ACHN (cell line): ENCODE results near the gene ADAM30.

ENCODE experiments used
- DNase-seq: peaks from one replicate; pipeline ENCODE4 v3.0.0-alpha.2; 2015
- in situ Hi-C: cut with HindIII; loops from 2 replicates; pipeline ENCODE4 v1.10.0; 2017; ENCODE audit warnings: low sequenced_read_pairs, low pct_ligation_motif_present, low pct_unique_long_range_greater_than_20kb

Gene ADAM30

DNA sequence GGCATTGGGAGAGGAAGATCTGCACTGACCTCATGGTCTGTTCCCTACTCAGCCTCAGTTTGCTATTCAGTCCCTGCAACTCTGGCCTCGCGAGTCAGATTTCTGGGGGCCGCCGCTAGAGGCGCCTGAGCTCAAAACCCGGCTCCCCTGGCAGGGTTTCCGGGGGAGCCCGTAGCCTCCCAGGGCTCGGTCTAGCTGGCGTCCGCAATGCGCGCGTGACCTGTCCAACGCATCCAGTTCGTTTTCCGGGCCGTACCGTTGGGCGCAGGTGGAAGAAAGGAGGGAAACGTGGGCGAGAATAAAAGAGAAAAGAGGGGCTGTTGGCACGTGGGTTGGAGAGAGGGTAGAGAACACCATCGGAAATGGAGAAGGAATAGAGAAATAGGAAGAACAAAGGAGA is at the start of gene ADAM30:
ADAM30 (minus strand) TSS at position 213 of the 400 bp plus-strand sequence; CDS start at position 34, 179 bp downstream.
- DNase-seq = no peak
- in situ Hi-C loops = no loop called here

DNA sequence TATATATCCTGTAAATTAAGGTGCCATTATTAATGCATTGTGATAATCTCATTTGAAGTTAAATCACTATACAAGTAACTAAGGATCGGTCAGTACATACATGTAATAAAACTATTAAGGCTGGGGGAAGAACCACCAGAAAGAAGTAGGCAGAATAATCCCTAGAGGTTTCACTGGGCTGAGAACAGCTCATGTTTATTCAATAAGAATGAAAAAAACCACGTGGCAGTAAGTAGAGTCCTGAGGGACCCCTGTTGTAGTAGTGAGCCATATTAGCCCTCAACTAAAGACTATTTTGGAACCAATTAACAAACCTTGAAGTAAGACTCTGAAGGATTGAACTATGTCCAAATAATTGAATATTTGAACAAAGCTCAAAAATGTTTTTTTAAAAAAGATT is 46.9 kb upstream of the ADAM30 start:
- DNase-seq = no peak
- in situ Hi-C loops = no loop called here

DNA sequence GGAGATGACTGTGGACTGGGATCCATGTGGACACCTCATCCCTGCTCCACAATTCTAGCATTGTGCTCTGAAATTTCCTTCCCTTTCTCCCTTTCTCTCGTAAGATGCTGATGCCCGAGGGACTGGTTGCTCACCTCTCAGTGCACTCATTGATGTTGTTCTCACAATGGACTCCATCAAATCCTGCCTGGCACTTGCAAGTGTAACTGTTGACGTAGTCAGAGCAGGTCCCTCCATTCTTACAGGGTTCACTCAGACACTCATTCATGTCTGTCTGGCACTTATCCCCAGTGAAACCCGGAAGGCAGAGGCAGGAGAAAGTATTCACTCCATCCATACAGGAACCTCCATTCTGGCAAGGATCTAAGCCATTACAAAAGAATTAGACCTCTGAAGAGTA is 45.1 kb upstream of the ADAM30 start:
- no peak for DNase-seq
- in situ Hi-C loops = no loop called here

DNA sequence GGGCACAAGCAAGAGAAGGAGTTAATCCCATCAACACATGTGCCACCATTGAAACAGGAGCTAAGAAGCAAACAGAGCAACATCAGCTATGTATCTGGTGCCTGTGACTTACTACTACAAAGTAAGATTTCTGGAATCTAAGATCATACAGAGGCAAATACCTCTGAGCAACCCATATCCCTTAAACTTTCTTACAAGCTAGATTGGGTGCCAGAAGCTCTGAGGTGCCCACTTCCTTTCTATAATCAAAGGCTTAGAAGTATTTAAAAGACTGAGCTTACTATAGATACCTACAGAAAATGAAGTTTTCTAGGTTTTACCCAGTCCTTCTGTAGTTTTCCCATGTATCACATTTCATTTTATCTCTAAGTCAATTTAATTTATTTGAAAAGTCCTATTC is 44.4 kb upstream of the ADAM30 start:
- DNase-seq = no peak
- in situ Hi-C loops = no loop called here

DNA sequence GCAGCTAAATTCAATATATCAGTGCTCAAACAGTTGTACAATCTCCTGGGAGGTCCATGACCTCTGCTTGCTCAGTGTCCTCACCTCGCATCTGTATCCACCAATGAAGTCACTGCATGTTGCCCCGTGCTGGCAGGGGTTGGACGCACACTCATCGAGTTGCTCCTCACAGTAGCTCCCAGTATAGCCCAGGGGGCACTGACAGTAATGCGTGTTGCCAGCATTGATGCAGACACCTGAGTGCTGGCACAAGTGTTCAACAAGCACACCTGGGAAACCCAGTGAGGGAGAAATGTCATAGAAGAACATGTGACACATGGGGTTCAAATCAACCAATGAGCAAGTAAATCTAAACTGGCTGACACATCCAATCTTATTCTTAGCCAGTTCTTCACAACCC is 40.9 kb upstream of the ADAM30 start:
- no peak for DNase-seq

DNA sequence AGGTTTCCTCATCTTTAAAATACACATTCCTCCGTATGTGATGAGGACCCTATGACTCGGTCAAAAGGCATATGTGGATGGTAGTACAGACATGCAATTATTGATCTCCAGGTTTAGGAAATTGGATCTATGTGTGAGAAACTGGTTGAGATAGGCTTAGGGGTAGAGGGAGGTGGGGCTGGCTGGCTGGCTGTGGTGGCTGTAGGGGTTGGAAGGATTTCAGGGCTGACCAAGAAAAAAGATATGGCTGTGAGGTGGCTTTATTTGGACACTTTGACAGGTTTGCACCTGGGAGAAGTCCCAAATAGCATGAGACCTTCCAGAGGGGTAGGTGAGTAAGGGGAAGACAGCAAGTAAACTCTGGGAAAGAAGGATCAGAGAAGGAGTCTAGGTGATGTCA is 39.6 kb upstream of the ADAM30 start:
- in situ Hi-C loops = no loop called here
- DNase-seq = no peak

More for the DNA sequence above, 40.9 kb upstream of the ADAM30 start:
- in situ Hi-C loops = no loop called here

DNA sequence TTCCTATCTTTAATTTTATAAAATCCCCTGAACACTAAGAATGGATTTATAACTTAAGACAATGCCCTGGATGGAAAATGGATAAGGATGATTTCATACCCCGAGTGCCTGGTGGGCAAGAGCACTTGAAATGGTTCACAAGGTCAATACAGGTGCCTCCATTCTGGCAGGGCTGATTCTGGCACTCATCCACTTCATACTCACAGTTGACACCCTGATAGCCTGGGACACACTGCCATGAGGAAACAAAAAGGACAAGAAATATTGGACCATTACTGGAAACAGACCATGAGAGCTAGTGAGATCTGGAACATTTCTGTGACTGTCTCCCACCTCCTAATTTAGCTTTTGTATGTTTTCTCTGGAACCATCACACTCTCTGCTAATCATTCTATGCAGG is 39.1 kb upstream of the ADAM30 start:
- in situ Hi-C loops = no loop called here
- DNase-seq = no peak

DNA sequence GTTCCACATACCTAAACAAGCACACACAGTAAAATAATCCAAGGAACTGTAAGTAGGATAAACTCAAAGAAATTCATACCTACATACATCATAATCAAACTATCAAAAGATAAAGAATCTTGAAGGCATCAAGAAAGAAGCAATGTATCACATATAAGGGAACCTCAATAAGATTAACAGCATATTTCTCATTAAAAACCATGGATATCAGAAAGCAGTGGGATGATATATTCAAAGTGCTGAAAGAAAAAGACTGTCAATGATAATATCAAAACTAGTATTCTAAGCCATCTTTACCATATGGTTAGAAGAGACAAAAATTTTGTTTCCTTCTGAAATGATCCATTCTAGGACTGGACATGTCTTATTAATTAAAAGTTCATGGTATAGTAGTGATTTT is 37.1 kb upstream of the ADAM30 start:
- DNase-seq = no peak
- in situ Hi-C loops = no loop called here

DNA sequence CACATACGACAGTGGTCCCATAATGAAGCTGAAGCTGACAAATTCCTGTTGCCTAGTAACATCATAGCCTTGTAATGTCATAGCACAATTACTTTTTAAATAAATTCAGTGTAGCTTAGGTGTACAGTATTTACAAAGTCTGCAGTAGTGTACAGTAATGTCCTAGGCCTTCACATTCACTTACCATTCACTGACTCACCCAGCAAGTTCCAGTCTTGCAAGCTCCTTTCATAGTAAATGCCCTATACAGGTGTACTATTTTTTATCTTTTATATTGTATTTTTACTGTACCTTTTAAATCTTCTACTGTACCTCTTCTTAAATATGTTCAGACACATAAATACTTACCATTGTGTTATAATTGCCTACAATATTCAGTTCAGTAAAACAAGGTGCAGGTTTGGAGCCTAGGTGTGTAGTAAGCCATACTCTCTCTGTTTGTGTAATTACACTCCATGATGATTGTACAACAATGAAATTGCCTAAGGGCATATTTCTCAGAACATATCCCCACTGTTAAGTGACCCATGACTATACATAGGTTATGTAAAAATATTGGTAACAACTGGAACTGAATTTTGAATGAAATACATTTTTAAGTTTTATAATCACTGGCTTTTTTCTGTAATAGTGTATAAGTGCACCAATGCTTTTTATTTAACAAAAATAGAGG is 33.5 kb upstream of the ADAM30 start:
- no peak for DNase-seq
- in situ Hi-C loops = no loop called here

DNA sequence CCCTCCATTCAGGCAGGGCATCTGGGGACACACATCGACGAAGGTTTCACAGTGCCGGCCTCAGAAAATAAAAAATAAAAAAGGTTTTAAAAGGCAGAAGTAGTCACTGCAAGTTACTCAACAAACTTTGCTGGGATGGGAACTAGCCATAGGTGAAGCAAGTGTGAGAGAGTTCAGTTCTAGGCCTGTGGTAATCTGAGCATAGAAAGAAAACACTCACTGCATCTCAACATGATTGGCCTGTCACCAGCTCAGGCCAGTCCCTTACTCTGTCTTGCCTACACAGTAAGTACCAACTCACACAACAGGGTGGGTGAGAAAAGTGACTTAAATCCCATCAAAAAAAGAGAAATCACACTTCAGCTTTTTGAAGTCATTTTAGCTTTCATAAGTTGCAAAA is 30.2 kb upstream of the ADAM30 start:
- no peak for DNase-seq
- in situ Hi-C loops = no loop called here

DNA sequence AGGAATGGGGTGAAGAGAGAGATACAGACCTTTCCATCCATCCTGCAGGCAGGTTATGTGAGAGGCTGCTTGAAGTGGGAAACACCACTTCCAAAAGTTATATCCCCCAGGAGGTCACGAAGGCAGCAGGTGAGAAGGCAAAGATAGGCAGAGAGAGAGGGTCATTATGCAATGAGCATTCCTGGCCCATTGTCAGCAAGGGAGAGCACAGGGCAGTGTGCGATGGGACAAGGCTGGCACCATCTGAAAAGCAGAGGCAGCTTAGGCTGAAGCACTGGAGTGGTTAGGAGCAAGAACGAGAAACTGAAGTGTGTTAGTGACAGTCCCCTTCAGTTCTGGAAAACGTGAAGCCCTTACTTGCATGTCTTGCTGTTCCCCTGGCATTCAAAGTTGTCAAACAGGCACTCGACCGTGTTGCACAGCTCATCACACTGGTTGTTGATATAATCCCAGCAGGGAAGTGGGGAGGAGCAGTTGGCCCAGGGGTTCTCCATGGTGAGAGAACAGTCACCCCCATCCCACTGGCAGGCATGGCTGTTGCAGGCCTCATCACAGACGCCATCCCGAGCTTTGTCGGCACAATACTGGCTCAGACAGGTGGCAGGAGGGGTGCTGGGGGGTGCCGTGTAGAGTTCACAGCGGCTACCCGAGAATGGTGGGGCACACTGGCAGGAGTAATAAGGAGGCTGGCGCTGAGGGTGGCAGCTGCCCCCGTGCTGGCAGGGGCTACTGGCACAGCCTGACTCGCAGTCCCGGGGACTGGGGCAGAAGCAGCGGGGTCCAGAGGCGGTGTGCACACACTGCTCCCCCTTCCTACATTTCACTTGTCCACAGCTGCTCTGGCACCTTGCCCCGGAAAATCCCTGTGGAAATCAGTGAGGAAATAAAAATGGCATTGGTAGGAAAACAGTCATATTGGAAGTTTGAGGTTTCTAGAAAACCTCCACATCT is 28.9 kb upstream of the ADAM30 start:
- in situ Hi-C loops = no loop called here
- no peak for DNase-seq

DNA sequence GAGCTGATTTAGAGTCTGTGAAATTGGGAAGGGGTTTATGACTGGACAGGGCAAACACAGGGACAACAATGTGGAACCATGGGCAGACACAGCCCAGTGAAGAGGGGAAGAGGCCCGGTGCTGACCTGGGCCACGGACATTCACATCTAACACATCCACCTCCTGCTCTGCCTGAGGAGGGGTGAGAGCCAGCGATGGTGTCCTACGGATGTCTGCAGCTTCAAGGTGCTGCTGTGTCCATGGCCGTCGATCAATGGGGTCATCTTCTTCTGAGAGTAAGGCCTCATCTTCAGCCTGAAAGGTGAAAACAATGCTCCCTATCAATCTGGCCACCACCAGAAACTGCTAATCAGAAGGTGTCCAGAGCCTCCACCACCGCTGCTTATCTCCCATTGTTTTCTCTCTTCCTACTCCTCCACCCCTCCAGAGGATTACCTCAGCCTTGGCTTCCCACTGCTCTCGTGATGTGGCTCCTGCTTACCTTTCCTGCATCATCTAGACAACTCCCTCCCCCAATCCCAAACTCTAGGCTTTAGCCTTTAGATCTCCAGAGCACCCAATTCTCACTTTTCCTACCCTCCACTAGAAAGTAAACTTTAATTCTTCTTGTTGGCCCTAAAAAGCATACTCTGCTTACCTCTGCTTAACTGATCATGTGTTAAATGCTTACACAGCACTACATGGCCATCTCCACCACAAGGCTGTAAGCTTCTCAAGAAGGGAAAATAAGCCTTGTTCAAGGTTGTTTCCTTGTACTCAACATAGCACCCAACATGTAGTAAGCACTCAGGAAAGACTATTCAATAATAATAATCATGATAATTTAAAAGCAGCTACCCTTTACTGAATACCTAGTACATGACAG is 24.0 kb upstream of the ADAM30 start:
- no peak for DNase-seq
- in situ Hi-C loops = no loop called here

DNA sequence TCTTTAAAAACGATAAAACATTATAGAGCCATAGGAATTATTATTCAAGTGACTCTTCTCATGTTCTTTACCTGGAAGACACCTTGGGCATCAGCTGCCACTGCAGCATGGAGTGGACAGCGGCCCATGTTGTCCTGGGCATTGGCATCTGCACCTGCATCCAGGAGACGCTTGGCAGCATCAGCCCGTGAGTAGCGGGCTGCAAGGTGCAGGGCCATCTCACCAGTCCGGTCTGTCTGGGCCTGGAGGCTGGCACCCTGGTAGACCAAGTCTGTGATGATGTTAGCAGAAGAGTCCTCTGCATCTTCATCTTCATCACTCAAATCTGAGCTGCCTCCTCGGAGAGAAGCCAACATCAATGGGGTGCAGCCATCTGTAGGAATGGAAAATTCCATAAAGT is 22.9 kb upstream of the ADAM30 start:
- DNase-seq = no peak
- in situ Hi-C loops = no loop called here

DNA sequence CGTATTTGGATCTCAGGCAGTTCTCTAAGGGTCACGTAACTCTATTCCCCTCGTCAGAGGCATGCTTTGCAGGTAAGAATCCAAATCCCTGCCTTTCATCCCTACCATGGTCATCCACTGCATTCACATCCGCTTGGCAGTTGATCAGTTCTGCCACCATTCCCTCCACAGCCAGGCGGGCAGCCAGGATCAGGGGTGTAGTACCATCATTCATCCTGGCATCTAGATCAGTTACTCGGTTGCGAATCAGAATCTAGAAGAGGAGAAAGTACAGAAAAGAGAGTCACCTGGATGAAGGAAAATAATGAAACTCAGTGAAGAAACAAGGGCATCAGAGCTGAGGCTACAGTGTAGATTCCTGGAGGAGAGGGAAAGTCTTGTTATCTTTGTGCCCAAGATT is 22.0 kb upstream of the ADAM30 start:
- in situ Hi-C loops = no loop called here
- no peak for DNase-seq

DNA sequence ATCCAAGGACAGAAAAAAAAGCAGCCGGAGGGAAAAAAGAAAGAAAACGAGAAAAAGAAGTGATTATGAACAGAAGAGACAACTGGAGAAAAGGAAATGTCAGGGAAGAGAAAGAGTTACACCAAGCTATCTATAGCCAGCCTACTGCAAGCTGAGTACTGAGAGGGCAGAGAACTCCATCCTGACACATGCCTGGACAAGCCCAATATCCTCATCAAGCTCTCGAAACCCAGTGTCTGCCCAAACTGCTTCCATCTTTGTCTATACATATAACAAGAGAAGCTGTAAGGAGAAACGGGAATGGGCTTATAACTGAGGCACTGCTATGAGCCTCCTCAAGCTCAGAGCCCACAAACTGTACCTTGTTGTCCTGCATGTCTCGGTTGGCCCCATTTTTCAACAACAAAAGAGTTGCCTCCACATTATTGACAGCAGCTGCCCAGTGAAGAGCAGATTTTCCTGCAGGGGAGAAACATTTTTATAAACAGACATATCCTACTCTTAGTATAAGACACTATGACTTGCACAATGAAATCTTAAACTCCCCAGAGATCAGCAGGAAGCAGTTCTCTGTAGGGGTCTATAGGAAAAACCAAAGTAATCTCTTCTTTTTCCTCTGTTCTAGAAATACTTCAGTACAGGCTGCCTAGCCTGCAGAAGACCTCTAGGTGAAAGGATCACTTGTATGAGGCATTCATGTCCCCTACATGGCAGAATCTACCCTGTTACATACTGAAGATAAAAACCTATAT is 21.2 kb upstream of the ADAM30 start:
- DNase-seq = no peak
- in situ Hi-C loops = no loop called here

DNA sequence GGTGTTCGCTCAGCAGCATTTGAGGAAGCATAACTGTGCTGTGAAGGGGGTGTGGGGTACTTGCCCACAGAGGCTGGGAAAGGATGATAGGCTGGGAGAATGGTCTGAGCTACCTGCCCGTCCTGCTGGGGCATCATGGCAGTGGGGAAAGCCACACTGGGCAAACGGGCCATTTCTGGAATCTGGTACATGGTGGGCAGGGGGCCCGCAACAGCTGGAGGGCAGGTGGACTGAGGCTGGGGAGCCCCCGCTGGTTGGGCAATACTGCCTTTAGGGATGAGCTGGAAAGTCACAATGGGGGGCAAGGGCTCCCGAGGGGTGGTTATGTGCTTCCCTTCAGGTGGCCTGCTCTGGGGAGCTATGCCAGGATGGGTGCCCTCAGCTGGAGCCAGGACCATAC is 19.2 kb upstream of the ADAM30 start:
- no peak for DNase-seq
- in situ Hi-C loops = no loop called here

DNA sequence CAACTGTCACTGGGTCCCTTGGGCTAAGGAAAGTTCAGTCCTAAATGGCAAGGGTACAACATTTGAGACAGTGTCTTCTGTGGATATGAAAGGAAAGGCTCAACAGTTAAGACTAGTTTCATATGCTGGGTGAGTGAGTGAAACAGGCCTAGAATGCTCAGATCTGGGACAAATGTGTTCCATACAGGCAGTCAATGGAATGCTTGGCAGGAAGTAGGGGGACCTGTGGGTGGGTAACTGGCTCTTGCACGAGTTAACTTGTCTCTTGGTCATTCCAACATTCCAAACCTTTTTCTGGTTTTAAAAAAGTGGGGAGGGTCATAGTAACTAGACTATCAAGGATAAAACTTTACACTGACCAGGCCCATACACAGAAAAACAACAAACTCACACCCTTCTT is 17.8 kb upstream of the ADAM30 start:
- in situ Hi-C loops = no loop called here
- DNase-seq = no peak

DNA sequence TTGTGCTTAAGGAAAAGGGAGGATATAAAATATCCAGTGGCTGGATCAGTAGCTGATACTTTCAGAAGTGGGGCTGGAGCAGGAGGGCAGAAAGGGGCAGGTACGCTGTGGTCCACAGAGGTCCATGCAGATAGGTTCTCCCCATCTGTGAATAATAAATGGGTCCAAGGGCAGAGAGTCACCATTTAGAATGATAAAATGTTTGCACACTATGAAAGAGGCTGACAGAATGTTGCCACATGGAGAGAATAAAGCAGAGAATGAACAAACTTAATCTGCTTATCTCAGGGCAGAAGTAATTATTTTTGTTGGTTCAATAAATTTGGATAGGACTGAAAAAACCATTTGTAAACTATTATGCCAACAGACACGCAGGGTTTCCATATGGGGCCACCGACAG is 16.6 kb upstream of the ADAM30 start:
- DNase-seq = no peak
- in situ Hi-C loops = no loop called here
